Spleen (tissue), 7 donors: ENCODE measurements around the gene NUP214.

Experiments
- POLR2A ChIP-seq, 3 donors: fragments of 450-650 bp; IDR thresholded peaks; one replicate each; pipeline ENCODE4 v1.5.1; 2017; ENCODE audit warnings: antibody characterized with exemption in 3 of 3, mild to moderate bottlenecking in 1 of 3
- TF ChIP-seq, protein P1 (sequence below), 11 experiments: fragments of 200-600 bp in 7 of 11; fragments of 450-650 bp in 4 of 11; sonication (generic) in 4 of 11; IDR thresholded peaks in 8 of 11; conservative IDR thresholded peaks in 3 of 11; 1 replicate in 7 of 11; 2 replicates in 4 of 11; pipeline versions ENCODE4 v1.4.0 to v1.8.0; 2016 to 2021; ENCODE audit warnings: antibody characterized with exemption in 11 of 11, inconsistent platforms in 4 of 11, mild to moderate bottlenecking in 1 of 11
- donor health status: DM: no; HTN: no; CAD: no; lungs with moderate emphysema.
- donor health status: DM: no; HTN: no; CAD: no.
- donor health status: DM: no; HTN: no; CAD: no.

- TF ChIP-seq, protein P1, sequence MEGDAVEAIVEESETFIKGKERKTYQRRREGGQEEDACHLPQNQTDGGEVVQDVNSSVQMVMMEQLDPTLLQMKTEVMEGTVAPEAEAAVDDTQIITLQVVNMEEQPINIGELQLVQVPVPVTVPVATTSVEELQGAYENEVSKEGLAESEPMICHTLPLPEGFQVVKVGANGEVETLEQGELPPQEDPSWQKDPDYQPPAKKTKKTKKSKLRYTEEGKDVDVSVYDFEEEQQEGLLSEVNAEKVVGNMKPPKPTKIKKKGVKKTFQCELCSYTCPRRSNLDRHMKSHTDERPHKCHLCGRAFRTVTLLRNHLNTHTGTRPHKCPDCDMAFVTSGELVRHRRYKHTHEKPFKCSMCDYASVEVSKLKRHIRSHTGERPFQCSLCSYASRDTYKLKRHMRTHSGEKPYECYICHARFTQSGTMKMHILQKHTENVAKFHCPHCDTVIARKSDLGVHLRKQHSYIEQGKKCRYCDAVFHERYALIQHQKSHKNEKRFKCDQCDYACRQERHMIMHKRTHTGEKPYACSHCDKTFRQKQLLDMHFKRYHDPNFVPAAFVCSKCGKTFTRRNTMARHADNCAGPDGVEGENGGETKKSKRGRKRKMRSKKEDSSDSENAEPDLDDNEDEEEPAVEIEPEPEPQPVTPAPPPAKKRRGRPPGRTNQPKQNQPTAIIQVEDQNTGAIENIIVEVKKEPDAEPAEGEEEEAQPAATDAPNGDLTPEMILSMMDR (IDR thresholded peaks at IDR 0.05 in 8 of 11, conservative IDR thresholded peaks at IDR 0.05 in 3 of 11) = no peak
- TF ChIP-seq POLR2A (IDR thresholded peaks at IDR 0.05) = no peak
These were observed 72.0 kb downstream of the NUP214 start for GRCh38 chr9:131197160-131197911.
